Naive thymus-derived CD8-positive, alpha-beta T cell (primary cell): ENCODE measurements around the gene RELB. TPM values are rescaled to one million over a fixed set of nuclear protein-coding genes. Genes with fewer than 3 reads are reported as not detected.

Experiments
- ATAC-seq, 2 donors: fragments of 150-1000 bp; cut with Tn5 transposase in 1 of 2; sonication (Bioruptor Pico), chemical (Tn5 transposase) in 1 of 2; 1 replicate in 1 of 2; 2 replicates in 1 of 2; pipeline ENCODE4 v1.10.0; 2021; ENCODE audit warnings: mild to moderate bottlenecking in 2 of 2, moderate library complexity in 2 of 2
- POLR2A ChIA-PET: fragments of 350-600 bp; sonication (Branson Sonifier 250); formaldehyde crosslinking; loops from one replicate; lab custom pipeline; 2021; ENCODE audit warnings: antibody characterized with exemption; lab: Charles Lee
- DNase-seq, 10 donors: peaks; one replicate each; pipeline versions ENCODE4 v3.0.0 to v3.0.0-alpha.2; 2020 to 2022
- H3K27ac Mint-ChIP-seq, 10 donors: one replicate each; pipeline ENCODE4 v1.8.0; 2020 to 2022; ENCODE audit warnings: mild to moderate bottlenecking in 10 of 10, mixed read lengths in 10 of 10, moderate library complexity in 4 of 10, inconsistent platforms in 1 of 10
- H3K27me3 Mint-ChIP-seq, 5 donors: one replicate each; pipeline ENCODE4 v1.8.0; 2021 to 2022; ENCODE audit warnings: mixed read lengths in 5 of 5
- H3K36me3 Mint-ChIP-seq, 3 donors: one replicate each; pipeline ENCODE4 v1.8.0; 2020 to 2022; ENCODE audit warnings: mixed read lengths in 3 of 3, mild to moderate bottlenecking in 2 of 3, inconsistent platforms in 1 of 3
- H3K4me1 Mint-ChIP-seq, 4 donors: one replicate each; pipeline ENCODE4 v1.8.0; 2021 to 2022; ENCODE audit warnings: mixed read lengths in 4 of 4
- H3K4me3 Mint-ChIP-seq, 10 donors: one replicate each; pipeline ENCODE4 v1.8.0; 2020 to 2022; ENCODE audit warnings: mild to moderate bottlenecking in 10 of 10, mixed read lengths in 10 of 10, moderate library complexity in 6 of 10, inconsistent platforms in 1 of 10
- H3K9me3 Mint-ChIP-seq, 9 donors: one replicate each; pipeline ENCODE4 v1.8.0; 2020 to 2022; ENCODE audit warnings: mixed read lengths in 9 of 9, mild to moderate bottlenecking in 3 of 9, inconsistent platforms in 1 of 9, moderate library complexity in 1 of 9
- polyA plus RNA-seq, 3 donors: library from polyadenylated mRNA; unstranded; fragments of 300-500 nt; fragmentation: Illumina TruSeq; gene quantifications; one replicate each; pipeline ENCODE4 v1.2.3, GENCODE V29; 2021
- total RNA-seq, 8 experiments: library from RNA in 2 of 8; stranded (reverse) in 2 of 8; gene quantifications; one replicate each; pipeline ENCODE4 v1.2.3 and lab custom pipeline; 2021 to 2026

The RELB gene
- total and polyA plus RNA-seq, 5 experiments from 2014 or later: 6.7 to 41.6 (median 17.2) TPM

GRCh38 chr19:45008552-45008951 is 7.3 kb downstream of the RELB start:
- POLR2A ChIA-PET: interaction anchor here (0.5 kb wide), 1 partner anchor 35 kb away, joined by 3 read pairs; no protein-coding TSS in a partner anchor
- ATAC-seq: peak in 1 of 2 donors; percentile 13
- no peaks in the 10 kb centered on the region for H3K27me3 Mint-ChIP-seq
- H3K36me3 Mint-ChIP-seq: peaks cover 0 to 37% (median 5%) of the 10 kb centered on the region in 3 donors
- peaks cover 0 to 3% (median 0%) of the 10 kb centered on the region in 9 donors for H3K9me3 Mint-ChIP-seq
- H3K4me3 Mint-ChIP-seq: no peak overlapping the region
- peaks cover 0 to 13% (median 3%) of the 10 kb centered on the region in 4 donors for H3K4me1 Mint-ChIP-seq
- DNase-seq: no peak
- H3K27ac Mint-ChIP-seq: peak overlapping the region in 1 of 10 donors; percentile 32

GRCh38 chr19:45009625-45010255 is 8.5 kb downstream of the RELB start:
- ATAC-seq (no peak), DNase-seq (no peak)
- Mint-ChIP-seq H3K27me3 (no peaks in the 10 kb centered on the region), H3K4me3 (no peak overlapping the region), H3K4me1 (peaks cover 0 to 13% (median 3%) of the 10 kb centered on the region in 4 donors), H3K36me3 (peaks cover 0 to 48% (median 5%) of the 10 kb centered on the region in 3 donors), H3K9me3 (peaks cover 0 to 3% (median 0%) of the 10 kb centered on the region in 9 donors), H3K27ac (peak overlapping the region in 3 of 10 donors; percentile 58 to 70 (median 65))
- POLR2A ChIA-PET: no interaction called here

- DNase-seq (no peak), ATAC-seq (no peak)
- Mint-ChIP-seq H3K4me3 (no peak overlapping the region), H3K27me3 (no peaks in the 10 kb centered on the region), H3K4me1 (peaks cover 0 to 11% (median 3%) of the 10 kb centered on the region in 4 donors), H3K36me3 (peaks cover 0 to 52% (median 5%) of the 10 kb centered on the region in 3 donors), H3K27ac (peak overlapping the region in 4 of 10 donors; percentile 22 to 81 (median 64)), H3K9me3 (peaks cover 0 to 3% (median 0%) of the 10 kb centered on the region in 9 donors)
- POLR2A ChIA-PET: no interaction called here
These were observed 9.0 kb downstream of the RELB start for GRCh38 chr19:45010306-45010705.

GRCh38 chr19:45011959-45012358 is 10.7 kb downstream of the RELB start:
- DNase-seq (no peak), ATAC-seq (no peak)
- Mint-ChIP-seq H3K27ac (peak overlapping the region in 1 of 10 donors; percentile 91), H3K27me3 (no peaks in the 10 kb centered on the region), H3K36me3 (peaks cover 0 to 41% (median 3%) of the 10 kb centered on the region in 3 donors), H3K9me3 (peaks cover 0 to 2% (median 0%) of the 10 kb centered on the region in 9 donors), H3K4me1 (peaks cover 4 to 9% (median 6%) of the 10 kb centered on the region in 4 donors), H3K4me3 (no peak overlapping the region)
- POLR2A ChIA-PET: no interaction called here

GRCh38 chr19:45016388-45017314 is 15.4 kb downstream of the RELB start:
- DNase-seq: peak; percentile 48 to 83 (median 66)
- peaks cover 3 to 10% (median 6%) of the 10 kb centered on the region in 4 donors for H3K4me1 Mint-ChIP-seq
- H3K4me3 Mint-ChIP-seq: peak overlapping the region in 4 of 10 donors; percentile 11 to 71 (median 38)
- peaks cover 0 to 33% (median 0%) of the 10 kb centered on the region in 3 donors for H3K36me3 Mint-ChIP-seq
- H3K9me3 Mint-ChIP-seq: no peaks in the 10 kb centered on the region
- H3K27ac Mint-ChIP-seq: peak overlapping the region; percentile 43 to 90 (median 72)
- no peaks in the 10 kb centered on the region for H3K27me3 Mint-ChIP-seq
- ATAC-seq: peak; percentile 72 to 76
- POLR2A ChIA-PET: no interaction called here

GRCh38 chr19:45019187-45019586 is 17.9 kb downstream of the RELB start:
- POLR2A ChIA-PET: interaction anchor here (0.6 kb wide), 1 partner anchor 84 kb away, joined by 3 read pairs; no protein-coding TSS in a partner anchor
- Mint-ChIP-seq H3K4me1 (peaks cover 3 to 10% (median 6%) of the 10 kb centered on the region in 4 donors), H3K27ac (peak overlapping the region in 2 of 10 donors; percentile 11 to 62), H3K4me3 (no peak overlapping the region), H3K36me3 (peaks cover 0 to 23% (median 0%) of the 10 kb centered on the region in 3 donors), H3K9me3 (no peaks in the 10 kb centered on the region), H3K27me3 (no peaks in the 10 kb centered on the region)
- DNase-seq (no peak), ATAC-seq (no peak)

GRCh38 chr19:45020071-45020470 is 18.8 kb downstream of the RELB start:
- peaks cover 3 to 10% (median 6%) of the 10 kb centered on the region in 4 donors for H3K4me1 Mint-ChIP-seq
- POLR2A ChIA-PET: no interaction called here
- no peaks in the 10 kb centered on the region for H3K27me3 Mint-ChIP-seq
- H3K9me3 Mint-ChIP-seq: no peaks in the 10 kb centered on the region
- DNase-seq: no peak
- H3K36me3 Mint-ChIP-seq: peaks cover 0 to 14% (median 0%) of the 10 kb centered on the region in 3 donors
- ATAC-seq: no peak
- H3K4me3 Mint-ChIP-seq: no peak overlapping the region
- no peak overlapping the region for H3K27ac Mint-ChIP-seq

- H3K27ac Mint-ChIP-seq: no peak overlapping the region
- no peak for DNase-seq
These were observed 20.7 kb downstream of the RELB start for GRCh38 chr19:45021971-45022370.

GRCh38 chr19:45023048-45023447 is 21.8 kb downstream of the RELB start:
- H3K27me3 Mint-ChIP-seq: no peaks in the 10 kb centered on the region
- POLR2A ChIA-PET: no interaction called here
- H3K4me3 Mint-ChIP-seq: no peak overlapping the region
- H3K27ac Mint-ChIP-seq: peak overlapping the region in 1 of 10 donors; percentile 75
- H3K9me3 Mint-ChIP-seq: no peaks in the 10 kb centered on the region
- H3K36me3 Mint-ChIP-seq: peaks cover 0 to 24% (median 3%) of the 10 kb centered on the region in 3 donors
- ATAC-seq (no peak), DNase-seq (no peak)
- peaks cover 0 to 2% (median 0%) of the 10 kb centered on the region in 4 donors for H3K4me1 Mint-ChIP-seq

More at GRCh38 chr19:45021971-45022370, 20.7 kb downstream of the RELB start:
- POLR2A ChIA-PET: no interaction called here
- no peak overlapping the region for H3K4me3 Mint-ChIP-seq
- H3K9me3 Mint-ChIP-seq: no peaks in the 10 kb centered on the region
- ATAC-seq: peak in 1 of 2 donors; percentile 15
- H3K36me3 Mint-ChIP-seq: peaks cover 0 to 20% (median 0%) of the 10 kb centered on the region in 3 donors
- no peaks in the 10 kb centered on the region for H3K27me3 Mint-ChIP-seq
- peaks cover 0 to 2% (median under 1%) of the 10 kb centered on the region in 4 donors for H3K4me1 Mint-ChIP-seq

- Mint-ChIP-seq H3K4me1 (no peaks in the 10 kb centered on the region), H3K4me3 (no peak overlapping the region), H3K27ac (no peak overlapping the region), H3K27me3 (no peaks in the 10 kb centered on the region), H3K36me3 (peaks cover 0 to 34% (median 8%) of the 10 kb centered on the region in 3 donors), H3K9me3 (no peaks in the 10 kb centered on the region)
- POLR2A ChIA-PET: no interaction called here
- ATAC-seq: no peak
- no peak for DNase-seq
These were observed 24.0 kb downstream of the RELB start for GRCh38 chr19:45025264-45025663.

GRCh38 chr19:45027371-45027770 is 26.1 kb downstream of the RELB start:
- Mint-ChIP-seq H3K9me3 (no peaks in the 10 kb centered on the region), H3K27me3 (no peaks in the 10 kb centered on the region), H3K27ac (peak overlapping the region in 1 of 10 donors; percentile 28), H3K36me3 (peaks cover 0 to 47% (median 15%) of the 10 kb centered on the region in 3 donors), H3K4me1 (no peaks in the 10 kb centered on the region), H3K4me3 (no peak overlapping the region)
- POLR2A ChIA-PET: no interaction called here
- DNase-seq (no peak), ATAC-seq (no peak)

GRCh38 chr19:45030825-45031224 is 29.6 kb downstream of the RELB start:
- POLR2A ChIA-PET: no interaction called here
- Mint-ChIP-seq H3K36me3 (peaks cover 0 to 61% (median 24%) of the 10 kb centered on the region in 3 donors), H3K27ac (no peak overlapping the region)

More at GRCh38 chr19:45030825-45031224, 29.6 kb downstream of the RELB start:
- no peak for ATAC-seq
- peaks cover 0 to 2% (median 0%) of the 10 kb centered on the region in 4 donors for H3K4me1 Mint-ChIP-seq
- no peak overlapping the region for H3K4me3 Mint-ChIP-seq
- H3K27me3 Mint-ChIP-seq: no peaks in the 10 kb centered on the region
- DNase-seq: no peak
- no peaks in the 10 kb centered on the region for H3K9me3 Mint-ChIP-seq
